Activated CD4-positive, CD25-positive, alpha-beta regulatory T cell treated with anti-CD3 and anti-CD28 coated beads, Interleukin-2, amount 50 U/mL, for 24 hours (primary cell): Measurements from ENCODE around the gene KLF13.
A peak's percentile ranks its signal among the peaks of the same experiment; 100 is the strongest.

Experiments
- ATAC-seq, 2 donors: fragments of 150-1000 bp; cut with Tn5 transposase; one replicate each; pipeline ENCODE4 v1.10.0; 2021; ENCODE audit warnings: mild to moderate bottlenecking in 1 of 2, moderate library complexity in 1 of 2

KLF13 gene

DNA sequence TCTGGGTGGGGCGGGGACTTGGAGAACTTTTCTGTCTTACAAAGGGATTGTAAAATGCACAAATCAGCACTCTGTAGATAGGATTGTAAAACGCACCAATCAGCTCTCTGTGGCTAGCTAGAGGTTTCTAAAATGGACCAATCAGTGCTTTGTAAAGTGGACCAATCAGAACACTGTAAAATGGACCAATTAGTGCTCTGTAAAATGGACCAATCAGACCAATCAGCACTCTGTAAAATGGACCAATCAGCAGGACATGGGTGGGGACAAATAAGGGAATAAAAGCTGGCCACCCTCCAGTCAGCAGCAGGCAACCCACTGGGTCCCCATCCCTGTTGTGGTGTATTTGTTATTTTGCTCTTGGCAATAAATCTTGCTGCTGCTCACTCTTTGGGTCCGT is 77.7 kb downstream of the KLF13 start:
- ATAC-seq: no peak

DNA sequence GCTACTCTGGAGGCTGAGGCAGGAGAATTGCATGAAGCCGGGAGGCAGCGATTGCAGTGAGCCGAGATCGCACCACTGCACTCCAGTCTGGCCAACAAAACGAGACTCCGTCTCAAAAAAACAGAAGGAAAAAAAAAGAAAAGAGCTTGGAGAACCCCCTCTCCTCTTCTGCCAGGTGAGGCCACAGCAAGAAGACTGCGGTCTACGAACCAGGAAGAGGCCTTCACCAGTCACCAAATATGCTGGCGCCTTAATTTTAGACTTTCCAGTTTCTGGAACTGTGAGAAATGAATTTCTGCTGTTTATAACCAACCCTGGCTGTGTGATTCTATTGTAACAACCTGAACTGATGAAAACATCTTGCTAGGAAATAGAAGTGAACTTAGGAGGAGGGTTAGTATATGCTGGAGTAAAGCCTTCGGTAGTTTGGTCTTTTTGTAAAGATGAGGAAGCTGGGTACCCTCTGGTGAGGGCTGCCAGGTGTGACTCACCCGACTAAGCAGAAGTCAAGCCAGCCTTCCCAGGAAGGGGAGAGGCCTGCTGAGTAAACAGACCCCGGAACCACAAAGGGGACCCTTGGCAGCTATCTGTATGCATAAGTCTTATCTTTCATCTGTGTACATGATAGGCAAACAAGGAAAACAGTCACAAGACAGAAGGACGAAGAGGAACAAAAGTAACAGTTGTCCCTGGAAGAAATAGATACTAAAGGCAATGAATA is 78.7 kb downstream of the KLF13 start:
- ATAC-seq: peak in 1 of 2 donors; percentile 27

DNA sequence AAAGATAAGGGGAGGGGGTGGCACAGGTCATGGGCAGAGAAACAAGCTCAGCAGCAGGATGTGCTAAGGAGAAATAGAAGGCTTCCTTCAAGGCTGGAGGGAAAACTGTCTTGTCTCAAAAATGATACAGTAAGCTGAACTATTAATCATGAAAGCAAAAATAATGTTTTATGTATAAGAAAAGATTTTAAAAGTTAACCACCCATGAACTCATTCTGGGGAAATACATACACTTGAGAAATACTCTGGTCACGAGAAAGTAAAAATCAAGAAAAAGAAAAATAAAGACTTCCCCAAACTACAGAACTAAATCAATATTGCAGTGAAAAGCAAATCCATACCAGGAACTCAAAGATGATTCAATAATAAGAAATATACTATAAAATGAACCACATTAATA is 80.7 kb downstream of the KLF13 start:
- no peak for ATAC-seq

DNA sequence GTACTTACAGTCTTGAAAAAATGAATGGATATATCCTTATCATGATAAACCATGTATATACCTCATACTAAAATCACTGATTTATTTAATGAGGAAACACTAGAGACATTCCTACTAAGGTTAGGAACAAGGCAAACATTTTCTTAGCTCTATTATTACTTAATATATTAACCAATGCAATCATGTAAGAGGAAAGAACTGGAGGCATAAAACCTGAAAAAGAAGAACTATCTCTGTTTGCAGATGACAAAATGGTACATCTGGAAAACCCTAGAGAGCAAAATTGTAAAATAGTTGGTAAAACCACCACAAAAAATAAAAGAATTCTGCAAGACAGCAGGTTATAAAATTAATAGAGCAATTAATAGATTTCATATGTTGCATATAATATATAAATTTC is 81.2 kb downstream of the KLF13 start:
- no peak for ATAC-seq

DNA sequence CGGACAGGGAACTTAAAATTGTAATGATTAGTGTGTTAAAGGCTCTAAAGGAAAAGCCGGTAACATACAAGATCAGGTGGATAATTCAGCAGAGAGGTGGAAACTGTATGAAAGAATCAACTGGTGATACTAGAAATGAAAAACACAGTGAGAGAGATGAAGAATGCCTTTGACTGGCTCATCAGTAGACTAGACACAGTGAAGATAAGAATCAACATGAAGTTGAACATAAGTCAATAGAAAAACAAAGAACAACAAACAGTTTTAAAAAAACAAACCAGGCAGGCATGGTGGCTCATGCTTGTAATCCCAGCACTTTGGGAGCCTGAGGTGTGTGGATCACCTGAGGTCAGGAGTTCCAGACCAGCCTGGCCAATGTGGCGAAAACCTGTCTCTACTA is 82.1 kb downstream of the KLF13 start:
- no peak for ATAC-seq

DNA sequence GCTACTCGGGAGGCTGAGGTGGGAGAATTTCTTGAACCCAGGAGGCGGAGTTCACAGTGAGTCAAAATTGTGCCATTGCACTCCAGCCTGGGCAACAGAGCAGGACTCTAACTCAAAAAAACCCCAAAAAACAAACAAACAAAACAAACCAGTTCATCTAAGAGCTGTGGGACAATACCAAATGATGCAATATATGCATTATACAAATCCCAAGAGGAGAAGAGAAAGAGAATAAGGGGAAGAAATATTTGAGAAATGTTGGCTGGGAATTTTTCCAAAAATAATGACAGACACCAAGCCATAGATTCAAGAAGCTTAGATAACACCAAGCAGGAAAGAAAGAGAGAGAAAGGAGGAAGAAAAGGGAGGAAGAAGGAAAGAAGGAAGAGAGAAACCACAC is 82.5 kb downstream of the KLF13 start:
- ATAC-seq: no peak

DNA sequence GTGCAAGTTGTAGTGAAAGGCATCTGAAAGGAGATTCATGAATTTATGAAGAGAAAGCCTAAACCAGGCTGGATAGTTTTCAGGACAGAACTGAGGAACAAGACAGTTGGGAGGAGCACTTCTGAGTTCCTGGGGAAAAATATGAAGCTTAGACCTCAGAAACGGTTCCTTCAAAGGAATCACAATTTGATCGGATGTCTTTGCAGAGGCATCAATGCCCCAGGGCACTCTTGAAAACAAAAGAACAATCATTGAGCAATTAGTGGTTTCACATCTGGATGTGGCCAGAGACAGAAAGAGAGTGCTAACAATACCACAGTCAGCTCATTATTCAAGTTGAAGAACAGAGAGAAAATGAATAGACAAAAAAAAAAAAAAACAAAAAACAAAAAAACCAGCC is 86.2 kb downstream of the KLF13 start:
- no peak for ATAC-seq

DNA sequence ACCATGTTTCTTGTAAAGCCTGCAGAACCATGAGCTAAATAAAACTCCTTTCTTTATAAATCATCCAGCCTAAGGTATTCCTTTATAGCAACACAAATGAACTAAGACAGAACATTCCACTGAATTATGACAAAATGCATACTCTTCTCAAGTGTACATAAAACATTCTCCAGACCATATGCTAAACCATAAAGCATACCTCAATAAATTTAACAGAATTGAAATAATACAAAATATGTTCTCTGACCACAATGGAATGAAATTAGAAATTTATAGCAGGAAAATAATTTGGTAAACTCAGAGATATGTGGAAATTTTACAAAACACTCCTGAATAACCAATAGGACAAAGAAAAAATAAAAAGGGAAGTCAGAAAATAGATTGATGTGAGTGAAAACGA is 88.6 kb downstream of the KLF13 start:
- no peak for ATAC-seq

DNA sequence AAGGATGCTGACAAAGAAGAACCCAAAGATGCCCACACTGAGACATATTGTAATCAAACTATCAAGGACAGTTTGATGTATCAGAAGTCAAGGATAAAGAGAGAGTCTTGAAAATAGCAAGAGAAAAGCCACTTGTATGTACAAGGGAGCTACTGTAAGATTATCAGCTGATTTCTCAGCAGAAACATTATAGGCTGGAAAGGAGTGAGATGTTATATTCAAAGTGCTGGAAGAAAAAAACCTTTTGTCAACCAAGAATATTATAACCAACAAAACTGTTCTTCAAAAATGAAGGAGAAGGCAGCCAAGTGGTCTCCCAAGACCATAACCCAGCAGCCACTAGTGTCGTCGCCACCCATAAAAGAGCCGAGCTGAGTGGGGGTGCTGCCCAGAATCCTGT is 93.2 kb downstream of the KLF13 start:
- no peak for ATAC-seq

DNA sequence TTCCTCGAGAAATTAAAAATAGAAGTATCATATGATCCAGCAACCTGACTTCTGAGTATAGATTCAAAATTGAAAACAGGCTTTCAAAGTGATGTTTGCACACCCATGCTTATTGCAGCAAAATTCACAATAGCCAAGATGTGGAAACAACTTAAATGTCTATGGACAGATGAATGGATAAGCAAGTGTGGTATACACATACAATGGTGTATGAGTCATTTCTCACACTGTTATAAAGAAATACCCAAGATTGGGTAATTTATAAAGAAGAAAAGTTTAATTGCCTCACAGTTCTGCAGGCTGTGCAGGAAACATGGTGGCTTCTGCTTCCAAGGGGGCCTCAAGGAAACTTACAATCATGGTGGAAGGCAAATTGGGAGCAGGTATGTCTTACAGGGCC is 100.8 kb downstream of the KLF13 start:
- peak; percentile 44 to 51 for ATAC-seq
